ENCODE measurements around the gene BMAL1.

DNA sequence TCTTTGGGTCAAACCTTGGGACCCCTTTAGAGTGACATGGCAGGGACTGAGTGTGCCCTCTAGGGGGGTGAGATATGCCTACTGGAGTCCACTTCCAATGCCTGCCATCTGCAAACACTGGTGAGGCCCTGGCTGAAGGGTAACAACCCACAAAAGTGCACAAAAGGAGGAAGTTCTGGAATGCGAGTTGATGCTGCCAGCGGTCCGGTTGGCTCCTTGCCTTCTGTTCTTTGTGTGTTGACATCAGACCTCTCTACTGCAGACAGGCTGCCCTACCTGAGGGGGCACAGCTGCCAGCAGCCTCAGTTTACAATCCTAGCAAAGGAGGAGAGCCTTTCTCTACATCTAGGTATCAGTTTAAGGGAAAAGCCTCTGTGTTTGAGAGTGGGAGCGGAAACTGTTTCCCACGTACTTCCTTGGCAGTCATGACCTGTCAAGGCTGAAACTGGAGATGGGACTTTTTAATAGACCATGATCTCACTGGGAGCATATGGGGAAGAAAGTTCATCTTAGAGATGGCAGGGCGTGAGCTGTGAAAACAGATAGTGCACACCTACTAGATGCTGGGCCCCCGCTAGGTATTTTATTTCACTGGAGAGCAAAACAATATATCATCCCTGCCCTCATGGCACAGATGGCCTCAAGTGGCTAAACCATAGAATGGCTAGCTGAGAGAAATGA lies 27.2 kb downstream of the BMAL1 start:
- TF ChIP-seq, protein P1, sequence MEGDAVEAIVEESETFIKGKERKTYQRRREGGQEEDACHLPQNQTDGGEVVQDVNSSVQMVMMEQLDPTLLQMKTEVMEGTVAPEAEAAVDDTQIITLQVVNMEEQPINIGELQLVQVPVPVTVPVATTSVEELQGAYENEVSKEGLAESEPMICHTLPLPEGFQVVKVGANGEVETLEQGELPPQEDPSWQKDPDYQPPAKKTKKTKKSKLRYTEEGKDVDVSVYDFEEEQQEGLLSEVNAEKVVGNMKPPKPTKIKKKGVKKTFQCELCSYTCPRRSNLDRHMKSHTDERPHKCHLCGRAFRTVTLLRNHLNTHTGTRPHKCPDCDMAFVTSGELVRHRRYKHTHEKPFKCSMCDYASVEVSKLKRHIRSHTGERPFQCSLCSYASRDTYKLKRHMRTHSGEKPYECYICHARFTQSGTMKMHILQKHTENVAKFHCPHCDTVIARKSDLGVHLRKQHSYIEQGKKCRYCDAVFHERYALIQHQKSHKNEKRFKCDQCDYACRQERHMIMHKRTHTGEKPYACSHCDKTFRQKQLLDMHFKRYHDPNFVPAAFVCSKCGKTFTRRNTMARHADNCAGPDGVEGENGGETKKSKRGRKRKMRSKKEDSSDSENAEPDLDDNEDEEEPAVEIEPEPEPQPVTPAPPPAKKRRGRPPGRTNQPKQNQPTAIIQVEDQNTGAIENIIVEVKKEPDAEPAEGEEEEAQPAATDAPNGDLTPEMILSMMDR (IDR thresholded peaks at IDR 0.05): no peak
- TF ChIP-seq POLR2A (IDR thresholded peaks at IDR 0.05): no peak

Measured in uterus (tissue), 2 donors.